ENCODE data around the gene AKAIN1. TPM values are rescaled to one million over a fixed set of nuclear protein-coding genes. Genes with fewer than 3 reads are reported as not detected.

The AKAIN1 gene
- total and polyA plus RNA-seq, 8 donors = not detected

GRCh38 chr18:5158172-5158571, 38.9 kb downstream of the AKAIN1 start:
- no peak overlapping the region for H3K4me3 ChIP-seq
- H3K27ac ChIP-seq = no peak overlapping the region
- no peak for TF ChIP-seq CTCF (IDR thresholded peaks at IDR 0.05)
- ATAC-seq = no peak
- no peaks in the 10 kb centered on the region for H3K4me1 ChIP-seq
- H3K27me3 ChIP-seq = no peaks in the 10 kb centered on the region
- intact Hi-C loops (cut with DNase I) = no loop called here
- no peak for DNase-seq
- no peaks in the 10 kb centered on the region for H3K9me3 ChIP-seq
- H3K36me3 ChIP-seq = no peaks in the 10 kb centered on the region

- no peaks in the 10 kb centered on the region for H3K27me3 ChIP-seq
- no peaks in the 10 kb centered on the region for H3K9me3 ChIP-seq
- no peak for TF ChIP-seq CTCF (IDR thresholded peaks at IDR 0.05)
- H3K4me1 ChIP-seq = no peaks in the 10 kb centered on the region
- no peak overlapping the region for H3K4me3 ChIP-seq
- intact Hi-C loops (cut with DNase I) = no loop called here
- no peaks in the 10 kb centered on the region for H3K36me3 ChIP-seq
- DNase-seq (no peak), ATAC-seq (no peak)
- H3K27ac ChIP-seq = no peak overlapping the region
These were observed 41.2 kb downstream of the AKAIN1 start for GRCh38 chr18:5155907-5156287.

GRCh38 chr18:5155218-5155906, 41.7 kb downstream of the AKAIN1 start:
- Histone ChIP-seq H3K4me3 (no peak overlapping the region), H3K4me1 (no peaks in the 10 kb centered on the region), H3K9me3 (no peaks in the 10 kb centered on the region), H3K27me3 (no peaks in the 10 kb centered on the region), H3K27ac (no peak overlapping the region), H3K36me3 (no peaks in the 10 kb centered on the region)
- intact Hi-C loops (cut with DNase I) = no loop called here
- no peak for TF ChIP-seq CTCF (IDR thresholded peaks at IDR 0.05)
- DNase-seq (no peak), ATAC-seq (no peak)

- Histone ChIP-seq H3K4me3 (no peak overlapping the region), H3K4me1 (no peaks in the 10 kb centered on the region), H3K9me3 (no peaks in the 10 kb centered on the region), H3K27ac (no peak overlapping the region), H3K27me3 (no peaks in the 10 kb centered on the region), H3K36me3 (no peaks in the 10 kb centered on the region)
- intact Hi-C loops (cut with DNase I) = no loop called here
- no peak for TF ChIP-seq CTCF (IDR thresholded peaks at IDR 0.05)
- ATAC-seq = no peak
- DNase-seq = no peak
These were observed 44.6 kb downstream of the AKAIN1 start for GRCh38 chr18:5152343-5153020.

- DNase-seq = no peak
- Histone ChIP-seq H3K4me1 (no peaks in the 10 kb centered on the region), H3K27ac (no peak overlapping the region), H3K9me3 (no peaks in the 10 kb centered on the region), H3K36me3 (no peaks in the 10 kb centered on the region), H3K4me3 (no peak overlapping the region), H3K27me3 (no peaks in the 10 kb centered on the region)
- TF ChIP-seq CTCF (IDR thresholded peaks at IDR 0.05) = no peak
- ATAC-seq = no peak
- intact Hi-C loops (cut with DNase I) = no loop called here
These were observed 46.2 kb downstream of the AKAIN1 start for GRCh38 chr18:5150894-5151293.
